CD4-positive, alpha-beta T cell treated with Interleukin-10 for 1 hour (primary cell): Measurements from ENCODE around the gene DENND1A.

Experiments used
- DNase-seq: peaks from one replicate; pipeline ENCODE4 v3.0.0-alpha.2; 2020

Gene DENND1A

DNA sequence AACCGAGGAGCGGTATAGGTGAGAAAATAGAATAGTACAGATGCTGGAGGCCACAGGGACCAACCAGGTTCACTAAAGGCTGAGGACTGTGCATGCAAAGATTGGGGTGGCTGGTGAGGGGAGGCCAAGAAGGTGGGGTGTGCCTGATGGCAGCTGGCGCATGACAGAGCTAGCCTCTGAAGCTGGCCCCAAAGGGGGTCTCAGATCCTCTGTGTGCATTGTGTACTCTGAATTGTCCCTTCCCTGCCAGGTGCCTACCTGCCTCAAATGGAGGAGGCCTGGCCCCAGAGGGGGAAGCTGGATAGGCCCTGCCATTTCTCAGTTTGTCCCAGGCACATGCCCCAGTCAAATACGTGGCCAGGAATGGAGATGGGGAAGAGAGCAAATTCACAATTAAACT is 510.8 kb downstream of the DENND1A start:
- no peak for DNase-seq

- DNase-seq = no peak
Observed at GRCh38 chr9:123418506-123418905, 511.4 kb downstream of the DENND1A start.

DNA sequence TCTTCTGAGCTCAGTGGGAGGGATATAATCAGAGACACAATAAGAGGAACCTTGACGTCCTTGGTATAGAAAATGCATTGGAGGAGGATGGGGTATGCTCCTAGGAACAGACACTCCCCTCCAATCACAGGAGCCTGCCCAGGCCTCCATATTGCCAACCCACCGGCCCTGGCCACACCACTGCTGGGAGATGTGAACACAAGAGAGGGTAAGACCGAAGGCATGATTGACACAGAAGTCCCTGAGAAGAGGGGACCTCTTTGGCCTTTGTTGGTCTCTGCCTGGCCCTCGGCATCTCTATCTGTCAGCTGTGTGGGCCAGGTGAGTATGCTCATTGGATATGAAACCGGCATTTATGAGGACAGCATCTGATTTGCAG is 511.9 kb downstream of the DENND1A start:
- no peak for DNase-seq

DNA sequence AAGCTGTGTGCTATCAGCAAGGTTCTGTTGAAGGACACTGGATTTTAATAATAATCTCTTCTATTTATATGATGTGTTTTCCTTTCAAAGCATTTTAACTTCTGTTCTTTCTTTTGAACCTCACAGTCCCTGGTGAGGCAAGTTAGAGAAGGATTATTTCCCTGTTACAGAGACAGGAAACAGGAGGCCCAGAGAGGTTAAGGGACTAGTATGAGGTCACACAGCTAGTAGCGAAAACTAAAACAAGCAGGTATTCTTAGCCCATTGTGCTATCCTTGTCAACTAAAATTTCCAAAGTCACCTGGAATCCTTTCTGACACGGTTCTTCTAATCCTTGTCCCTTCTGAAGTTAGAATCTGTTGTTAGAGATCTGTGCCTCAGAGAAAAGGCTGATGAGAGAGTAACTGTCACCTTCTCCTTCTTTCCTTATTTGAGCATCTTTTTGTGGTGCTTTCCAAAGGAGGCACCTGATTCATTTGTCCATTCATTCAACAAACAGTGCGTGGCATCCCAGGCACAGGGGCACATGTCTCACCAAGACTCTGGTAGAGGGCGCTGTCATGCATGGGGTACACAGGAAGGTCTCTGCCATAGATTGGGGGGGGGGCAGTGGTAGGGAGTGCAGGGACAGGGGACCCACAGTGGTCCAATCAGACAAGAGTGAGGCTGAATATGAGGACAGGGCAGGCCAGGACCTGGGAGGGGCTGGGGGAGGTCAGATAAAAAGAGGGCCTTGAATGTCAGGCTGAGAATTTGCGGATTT is 512.5 kb downstream of the DENND1A start:
- DNase-seq = no peak

DNA sequence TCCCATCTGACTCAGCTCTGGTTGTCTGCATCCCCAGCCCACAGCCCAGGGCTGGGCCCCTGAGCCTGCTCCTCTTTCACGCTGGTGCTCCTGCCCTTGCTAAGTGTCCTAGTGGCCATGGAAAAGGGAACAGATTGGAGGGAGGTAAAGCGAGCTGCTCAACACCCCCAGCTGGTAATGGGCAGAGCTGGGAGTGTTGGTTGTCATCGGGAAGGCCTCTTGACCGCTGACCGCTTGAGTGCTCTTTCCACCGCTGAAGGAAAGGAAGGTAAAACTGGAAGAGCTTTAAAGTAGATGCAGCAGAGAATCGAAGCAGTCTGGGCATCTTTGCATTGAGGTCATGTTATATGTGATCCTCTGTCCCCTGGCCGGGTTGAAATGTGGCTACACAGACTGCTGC is 513.8 kb downstream of the DENND1A start:
- no peak for DNase-seq

GRCh38 chr9:123414936-123415930 is 514.7 kb downstream of the DENND1A start:
- no peak for DNase-seq

DNA sequence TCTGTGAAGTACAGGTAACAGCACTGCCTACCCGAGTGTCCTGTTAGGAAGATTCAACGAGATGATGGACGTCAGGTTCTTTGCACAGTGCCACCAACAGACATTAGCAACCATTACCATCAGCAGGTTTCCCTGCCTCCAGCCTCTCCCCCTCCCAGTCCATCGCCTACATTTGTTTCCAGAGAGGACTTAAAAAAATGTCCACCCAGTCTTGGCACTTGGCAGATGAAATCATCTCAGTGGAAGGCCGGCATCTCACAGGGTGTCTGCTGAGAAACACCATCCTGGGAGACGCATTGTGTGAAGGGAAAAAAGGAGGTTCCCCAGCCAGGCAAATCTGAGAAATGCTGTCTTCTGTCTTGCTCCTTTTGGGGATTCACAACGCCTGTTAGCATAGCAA is 515.7 kb downstream of the DENND1A start:
- no peak for DNase-seq

- DNase-seq = no peak
Observed at GRCh38 chr9:123412171-123412820, 517.6 kb downstream of the DENND1A start.

GRCh38 chr9:123411636-123412035 is 518.3 kb downstream of the DENND1A start:
- DNase-seq = no peak

DNA sequence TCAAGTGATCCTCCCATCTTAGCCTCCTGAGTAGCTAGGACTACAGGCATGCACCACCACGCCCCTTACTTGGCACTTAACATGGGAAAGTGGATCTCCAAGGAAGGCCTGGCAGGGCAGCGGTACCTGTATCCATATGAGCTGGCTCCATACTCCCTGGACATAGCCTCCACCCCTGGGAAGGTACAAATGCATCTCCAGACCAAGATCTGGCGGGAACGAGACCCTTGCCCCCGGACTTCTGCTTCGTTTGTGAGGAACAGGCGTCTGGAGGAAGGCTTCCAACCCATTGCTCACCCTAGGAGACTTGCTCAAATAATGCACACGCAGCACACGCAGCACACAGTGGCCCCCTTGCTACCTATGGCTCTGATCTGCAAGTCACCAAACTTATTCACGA is 518.7 kb downstream of the DENND1A start:
- no peak for DNase-seq

DNA sequence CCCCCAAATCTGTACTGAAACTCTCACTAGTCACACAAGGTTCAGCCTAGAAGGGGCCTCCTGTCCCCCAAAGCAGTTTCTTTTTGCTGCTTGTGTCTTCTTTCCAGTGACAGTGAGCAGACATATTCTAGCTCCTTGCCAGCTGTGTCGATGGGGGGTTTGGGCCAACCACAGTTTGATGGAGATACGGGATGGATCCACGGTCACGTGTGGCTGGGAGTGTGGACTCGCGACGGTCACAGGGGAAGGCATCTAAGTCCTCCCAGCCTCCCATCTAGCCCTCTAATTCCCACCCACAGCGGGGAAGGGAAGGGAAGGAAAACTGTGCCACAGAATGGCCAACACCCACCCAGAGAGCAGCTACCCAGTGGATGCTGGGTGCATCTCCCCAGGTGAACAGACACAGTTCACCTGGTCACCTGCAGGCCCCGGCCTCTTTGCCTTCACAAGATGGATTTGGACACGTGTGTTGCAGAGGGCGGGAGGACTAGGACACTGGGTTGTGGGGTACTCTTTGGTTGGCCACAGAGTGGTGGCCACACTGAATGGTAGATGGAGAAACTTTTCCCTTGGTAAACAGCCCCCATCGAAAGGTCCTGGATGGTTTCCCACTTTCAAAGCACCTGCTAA is 519.5 kb downstream of the DENND1A start:
- no peak for DNase-seq

DNA sequence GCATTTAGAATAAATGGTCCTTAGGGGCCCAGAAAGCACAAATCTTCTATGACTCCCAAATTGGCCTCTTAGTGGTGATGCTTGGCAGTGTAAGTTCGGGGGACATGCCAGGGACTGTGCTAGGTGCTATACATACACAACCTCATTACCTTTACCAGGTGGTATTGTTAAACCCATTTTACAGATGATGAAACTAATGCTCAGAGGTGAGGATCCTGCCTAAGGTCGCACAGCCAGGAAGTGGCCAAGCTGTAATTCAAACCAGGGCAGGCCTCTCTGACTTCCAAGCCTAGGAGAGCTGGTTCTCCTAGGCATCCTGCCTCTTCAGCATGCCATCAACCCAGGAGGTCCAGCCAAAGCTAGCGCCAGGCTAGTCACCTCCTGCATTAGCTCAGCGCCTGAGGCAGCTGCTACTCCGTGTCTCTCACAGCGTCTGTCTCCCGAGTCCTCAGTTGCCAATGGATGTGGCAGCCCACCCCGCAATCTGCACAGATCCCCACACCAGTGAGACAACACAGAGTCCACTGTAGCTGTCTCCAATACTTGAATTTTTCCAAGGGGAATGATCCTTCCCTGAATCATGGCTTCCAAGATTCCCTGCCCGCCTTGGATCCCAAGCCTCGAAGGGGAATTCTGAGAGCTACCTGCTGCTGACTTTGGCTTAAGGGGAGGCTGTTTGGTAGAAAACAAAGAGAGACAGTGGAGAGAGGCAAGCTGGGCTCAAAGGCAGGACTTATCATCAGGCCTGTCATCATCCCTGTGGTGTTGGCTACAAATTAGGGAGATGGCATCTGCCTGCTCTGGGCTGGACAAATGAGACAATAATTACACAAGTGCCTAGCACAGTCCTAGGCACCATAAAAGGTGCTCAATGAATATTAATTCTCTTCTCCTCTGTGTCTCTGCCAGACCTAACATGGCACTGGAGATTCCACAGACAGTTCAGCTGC is 521.3 kb downstream of the DENND1A start:
- no peak for DNase-seq

DNA sequence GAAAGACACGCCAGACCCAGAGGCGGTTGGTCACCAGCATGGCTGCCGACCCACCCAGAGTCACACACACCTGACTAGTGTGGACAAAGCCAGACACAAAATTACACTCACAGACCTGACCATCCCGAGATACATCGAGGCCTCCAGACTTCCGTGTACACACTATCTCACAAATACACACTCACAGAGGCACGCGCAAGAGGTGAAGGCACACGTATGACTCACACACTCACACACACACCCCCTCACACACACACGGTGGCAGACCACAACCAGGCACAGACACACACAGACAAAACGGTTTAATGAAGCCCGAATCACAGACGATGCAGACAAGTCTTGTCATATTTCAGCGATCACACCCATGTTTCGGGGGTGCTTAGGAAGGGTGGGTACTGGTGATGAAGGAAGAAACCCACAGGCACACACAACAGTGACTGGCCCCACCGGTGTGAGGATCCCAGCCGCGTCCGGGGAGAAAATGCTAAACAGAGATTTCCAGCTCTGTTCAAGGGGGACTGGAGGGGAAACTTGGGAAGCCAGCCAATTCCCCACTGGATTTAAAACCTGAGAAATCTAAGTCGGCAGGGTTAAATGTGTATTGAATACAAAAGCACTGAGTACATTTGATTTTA is 522.6 kb downstream of the DENND1A start:
- DNase-seq = no peak

DNA sequence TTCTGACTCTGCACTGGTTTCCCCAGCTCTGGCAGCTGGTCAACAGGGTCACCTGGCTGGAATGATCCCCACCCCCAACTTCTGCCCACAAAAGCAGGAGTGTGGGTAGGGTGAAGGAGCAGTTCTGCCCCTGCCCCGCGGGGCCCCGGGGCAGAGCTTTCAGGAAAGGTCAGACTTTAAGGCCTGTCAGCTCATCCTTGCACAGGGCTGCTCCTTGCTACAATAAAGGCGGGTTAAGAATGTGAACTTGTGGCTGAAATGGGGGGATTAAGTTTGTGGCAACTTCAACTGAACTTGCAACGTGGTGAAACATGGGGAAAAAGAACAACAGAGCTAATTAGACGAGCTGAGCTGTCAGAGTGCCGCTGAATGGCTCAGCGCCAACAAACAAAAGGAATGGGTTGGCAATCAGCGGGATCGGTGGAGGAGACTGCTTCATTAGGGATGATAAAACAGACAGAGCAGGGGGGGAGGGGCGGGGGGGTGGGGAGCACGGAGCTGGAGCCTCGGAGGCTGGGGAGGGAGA is 523.2 kb downstream of the DENND1A start:
- no peak for DNase-seq

GRCh38 chr9:123406016-123406415 is 523.9 kb downstream of the DENND1A start:
- no peak for DNase-seq

- DNase-seq = no peak
Observed at GRCh38 chr9:123402981-123403509, 526.9 kb downstream of the DENND1A start.

DNA sequence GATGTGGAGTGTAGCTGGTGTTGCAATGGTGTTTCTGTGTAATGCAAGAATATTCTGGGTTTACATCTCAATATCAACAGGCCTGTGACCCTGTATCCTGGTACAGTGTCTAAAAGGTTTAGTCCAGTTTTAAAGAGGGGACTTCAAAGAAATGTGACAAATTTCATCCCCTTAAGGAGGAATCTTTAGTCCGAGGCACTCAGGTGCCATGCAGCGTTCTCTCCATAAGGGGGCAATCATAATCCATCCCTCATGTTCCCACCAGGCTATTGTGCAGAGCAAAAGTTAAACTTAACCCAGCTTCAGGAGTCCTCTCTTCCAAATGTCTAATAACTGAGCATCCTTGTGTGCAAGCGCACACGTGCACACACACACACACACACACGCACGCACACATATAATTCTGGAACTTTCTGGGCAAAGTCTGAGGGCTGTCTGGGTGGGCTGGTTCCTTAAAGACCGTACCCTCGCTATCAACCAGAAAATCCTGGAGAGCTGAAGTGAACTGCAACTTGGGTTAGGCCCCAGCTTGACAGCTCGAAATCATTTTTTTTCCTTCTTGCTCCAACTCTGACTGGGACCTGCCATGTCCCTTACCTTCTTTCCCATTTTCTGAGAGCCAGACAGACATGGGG is 527.9 kb downstream of the DENND1A start:
- peak; percentile 8 for DNase-seq

DNA sequence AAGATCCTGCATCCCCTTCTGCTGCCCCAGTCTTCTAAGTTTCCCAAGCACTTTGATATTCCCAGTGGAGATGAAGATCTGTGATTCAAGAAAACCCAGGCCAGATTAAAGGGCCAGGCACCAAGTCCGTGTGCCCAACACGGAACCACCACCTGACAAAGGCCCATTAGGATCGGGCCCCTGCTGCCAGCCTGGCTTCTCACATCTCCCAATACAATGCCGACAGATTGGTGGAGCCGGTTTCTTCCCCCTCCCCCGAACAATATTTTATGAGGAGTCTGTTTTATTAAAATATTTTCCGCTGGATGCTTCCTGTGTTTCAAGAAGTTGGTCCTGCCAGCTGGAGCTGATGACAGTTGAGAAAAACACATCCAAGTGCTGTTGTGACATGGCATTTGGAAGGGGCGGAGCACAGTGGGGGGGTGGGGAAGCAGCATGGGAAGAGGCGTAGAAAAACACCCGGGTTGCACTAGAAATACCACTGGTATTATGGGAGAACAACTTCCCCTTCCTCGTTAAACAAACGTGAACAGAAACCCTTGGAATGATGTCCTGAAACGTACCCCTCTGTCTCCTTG is 528.9 kb downstream of the DENND1A start:
- no peak for DNase-seq

DNA sequence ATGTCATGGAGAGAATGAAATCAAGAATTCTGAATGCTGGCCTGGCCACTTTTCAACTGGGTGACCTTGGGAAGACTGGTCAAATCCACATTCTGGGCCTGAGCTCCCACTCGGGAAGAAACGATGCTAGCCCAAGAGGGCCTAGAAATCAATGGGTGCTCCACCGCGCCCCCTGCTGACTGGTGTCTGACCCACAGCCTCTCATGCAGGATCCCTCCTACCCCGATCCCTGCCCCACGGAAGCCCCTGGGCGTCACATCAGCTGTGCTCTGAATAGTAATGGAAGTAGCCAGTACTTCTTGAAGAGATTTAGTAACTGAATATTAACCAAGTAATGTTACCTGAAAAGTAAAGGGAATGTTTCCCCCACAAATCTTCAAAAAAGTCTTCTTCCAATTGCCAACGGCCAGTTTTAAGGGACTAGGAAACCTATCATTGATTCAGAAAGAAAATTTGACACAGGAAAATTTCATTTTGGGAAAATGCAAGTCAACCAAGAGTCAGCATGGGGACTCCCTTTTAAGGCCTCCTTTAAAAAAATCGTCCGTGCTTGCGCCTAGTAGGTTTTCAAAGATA is 530.0 kb downstream of the DENND1A start:
- DNase-seq = no peak
